HG03175 (cell line): Measurements from ENCODE around the gene LRRC59.

Experiments
- ATAC-seq: cut with Tn5 transposase; IDR thresholded peaks from one replicate; pipeline ENCODE4 v1.9.1; 2021; ENCODE audit warnings: mild to moderate bottlenecking, moderate library complexity; ENCODE audit not compliant: unreplicated experiment

LRRC59 gene

GRCh38 chr17:50363217-50364060, 33.9 kb downstream of the LRRC59 start:
- no peak for ATAC-seq

GRCh38 chr17:50362661-50363060, 34.7 kb downstream of the LRRC59 start:
- no peak for ATAC-seq

- ATAC-seq = peak; percentile 67
These were observed 35.5 kb downstream of the LRRC59 start for GRCh38 chr17:50361561-50362480.

- no peak for ATAC-seq
These were observed 36.7 kb downstream of the LRRC59 start for GRCh38 chr17:50360486-50361115.

GRCh38 chr17:50359998-50360461, 37.3 kb downstream of the LRRC59 start:
- ATAC-seq = no peak

GRCh38 chr17:50359005-50359699, 38.2 kb downstream of the LRRC59 start:
- no peak for ATAC-seq

- ATAC-seq = no peak
These were observed 39.1 kb downstream of the LRRC59 start for GRCh38 chr17:50358177-50358576.

GRCh38 chr17:50356892-50357510, 40.3 kb downstream of the LRRC59 start:
- no peak for ATAC-seq

- ATAC-seq = no peak
These were observed 40.9 kb downstream of the LRRC59 start for GRCh38 chr17:50356418-50356817.

- no peak for ATAC-seq
These were observed 41.5 kb downstream of the LRRC59 start for GRCh38 chr17:50355701-50356341.

GRCh38 chr17:50355336-50355700, 42.0 kb downstream of the LRRC59 start:
- ATAC-seq = no peak

GRCh38 chr17:50354776-50355175, 42.5 kb downstream of the LRRC59 start:
- ATAC-seq = no peak

- ATAC-seq = no peak
These were observed 43.1 kb downstream of the LRRC59 start for GRCh38 chr17:50354198-50354597.

- no peak for ATAC-seq
These were observed 43.6 kb downstream of the LRRC59 start for GRCh38 chr17:50353600-50354195.

GRCh38 chr17:50352693-50353599, 44.4 kb downstream of the LRRC59 start:
- ATAC-seq = no peak

GRCh38 chr17:50352072-50352692, 45.1 kb downstream of the LRRC59 start:
- no peak for ATAC-seq

GRCh38 chr17:50350733-50351132, 46.6 kb downstream of the LRRC59 start:
- ATAC-seq = no peak

GRCh38 chr17:50349243-50349600, 48.1 kb downstream of the LRRC59 start:
- ATAC-seq = no peak
